HCT116 (cell line): ENCODE results near the gene OPCML. TPM values are rescaled to one million over a fixed set of nuclear protein-coding genes. Genes with fewer than 3 reads are reported as not detected.

Source experiments
- ATAC-seq: fragments of 200-7000 bp; cut with Tn5 transposase; 2 replicates; pipeline ENCODE4 v1.9.1; 2020; ENCODE audit warnings: mild to moderate bottlenecking, moderate library complexity
- BruUV-seq: library from RNA; stranded (reverse); fragments of 400-500 nt; replicated peaks from 2 replicates; lab custom pipeline; 2021; lab: Mats Ljungman, UMichigan
- CTCF ChIA-PET: fragments of 300-600 bp; sonication (Branson Sonifier 250); formaldehyde crosslinking; loops from one replicate; lab custom pipeline; 2021; ENCODE audit warnings: antibody characterized with exemption; lab: Charles Lee
- POLR2A ChIA-PET: fragments of 300-600, 350-600 bp; sonication (Branson Sonifier 250); formaldehyde crosslinking; loops from one replicate; lab custom pipeline; 2021; ENCODE audit warnings: antibody characterized with exemption; lab: Charles Lee
- RAD21 ChIA-PET, 2 experiments: fragments of 300-600 bp; sonication (Branson Sonifier 250); formaldehyde crosslinking; loops; one replicate each; lab custom pipeline; 2023; ENCODE audit warnings: low total read pairs in 2 of 2; ENCODE audit not compliant: uncharacterized antibody in 2 of 2, unreplicated experiment in 2 of 2, low non-redundant PET in 1 of 2; lab: Charles Lee
- DNase-seq: peaks from one replicate; pipeline ENCODE4 v3.0.0-alpha.2; 2010; ENCODE audit warnings: low read depth, low spot score
- H2AFZ ChIP-seq: fragments of 200-600 bp; shearing (Covaris generic), sonication (generic); 2 replicates; pipeline ENCODE4 v1.6.1; 2017; ENCODE audit warnings: low read depth, mixed run types, mixed read lengths, antibody characterized with exemption, low read length; ENCODE audit not compliant: poor library complexity, severe bottlenecking
- H3K27ac ChIP-seq: 2 replicates; pipeline ENCODE4 v1.5.1; 2012; ENCODE audit warnings: low read depth, low read length
- H3K27me3 ChIP-seq: fragments of 200-600 bp; sonication (generic); 2 replicates; pipeline ENCODE4 v1.6.1; 2016; ENCODE audit warnings: mixed run types, low read length, mixed read lengths; ENCODE audit not compliant: insufficient read depth
- H3K36me3 ChIP-seq, 2 experiments: fragments of 200-500 bp in 1 of 2; fragments of 200-600 bp in 1 of 2; sonication (Bioruptor generic) in 1 of 2; sonication (generic) in 1 of 2; 2 replicates each; pipeline versions ENCODE4 v1.5.1 to v1.6.1; 2014 to 2016; ENCODE audit warnings: low read length in 2 of 2, inconsistent platforms in 1 of 2, mixed read lengths in 1 of 2, mixed run types in 1 of 2; ENCODE audit not compliant: insufficient read depth in 2 of 2, control insufficient read depth in 1 of 2
- H3K4me1 ChIP-seq, 2 experiments: fragments of 200-600 bp in 1 of 2; sonication (generic) in 1 of 2; 2 replicates each; pipeline versions ENCODE4 v1.5.1 to v1.6.1; 2012 to 2017; ENCODE audit warnings: low read length in 2 of 2, inconsistent platforms in 1 of 2, mild to moderate bottlenecking in 1 of 2, mixed read lengths in 1 of 2, mixed run types in 1 of 2, moderate library complexity in 1 of 2; ENCODE audit not compliant: insufficient read depth in 2 of 2, control insufficient read depth in 1 of 2
- H3K4me2 ChIP-seq: fragments of 200-600 bp; sonication (generic); 2 replicates; pipeline ENCODE4 v1.6.1; 2017; ENCODE audit warnings: mixed run types, low read length, mixed read lengths
- H3K4me3 ChIP-seq, 2 experiments: fragments of 200-600 bp in 1 of 2; sonication (generic) in 1 of 2; replicated peaks in 1 of 2; 2 replicates each; pipeline ENCODE4 v1.5.1; 2011 to 2016; ENCODE audit warnings: low read length in 2 of 2, control low read depth in 1 of 2, low read depth in 1 of 2, mild to moderate bottlenecking in 1 of 2, mixed read lengths in 1 of 2, mixed run types in 1 of 2
- H3K79me2 ChIP-seq: fragments of 200-600 bp; sonication (generic); 2 replicates; pipeline ENCODE4 v1.6.1; 2017; ENCODE audit warnings: mild to moderate bottlenecking, mixed run types, low read length, moderate library complexity, mixed read lengths; ENCODE audit not compliant: insufficient read depth
- H3K9ac ChIP-seq: fragments of 200-600 bp; sonication (generic); 2 replicates; pipeline ENCODE4 v1.6.1; 2016; ENCODE audit warnings: low read length, mixed read lengths
- H3K9me2 ChIP-seq: fragments of 200-600 bp; sonication (generic), shearing (Covaris generic); 2 replicates; pipeline ENCODE4 v1.6.1; 2017; ENCODE audit warnings: mixed run types, mild to moderate bottlenecking, moderate library complexity; ENCODE audit not compliant: insufficient read depth
- H3K9me3 ChIP-seq, 2 experiments: fragments of 200-500 bp in 1 of 2; fragments of 200-600 bp in 1 of 2; sonication (Bioruptor generic) in 1 of 2; sonication (generic) in 1 of 2; 2 replicates each; pipeline ENCODE4 v1.6.1; 2014 to 2017; ENCODE audit warnings: low read length in 2 of 2, mixed read lengths in 2 of 2, inconsistent platforms in 1 of 2, low read depth in 1 of 2, mild to moderate bottlenecking in 1 of 2, mixed run types in 1 of 2, moderate library complexity in 1 of 2; ENCODE audit not compliant: control insufficient read depth in 1 of 2, insufficient read depth in 1 of 2
- H4K20me1 ChIP-seq: fragments of 200-600 bp; sonication (generic), shearing (Covaris generic); 2 replicates; pipeline ENCODE4 v1.6.1; 2017; ENCODE audit warnings: mixed run types, mild to moderate bottlenecking, moderate library complexity; ENCODE audit not compliant: insufficient read depth
- CBX3 ChIP-seq: IDR thresholded peaks from 2 replicates; pipeline ENCODE4 v1.6.1; 2012; ENCODE audit warnings: low read depth
- CEBPB ChIP-seq: IDR thresholded peaks from 2 replicates; pipeline ENCODE4 v1.6.1; 2012; ENCODE audit warnings: low read depth
- EGR1 ChIP-seq: IDR thresholded peaks from 2 replicates; pipeline ENCODE4 v1.6.1; 2012; ENCODE audit warnings: low read depth
- ELF1 ChIP-seq: IDR thresholded peaks from 2 replicates; pipeline ENCODE4 v1.6.1; 2012; ENCODE audit warnings: low read depth, borderline replicate concordance
- EZH2 ChIP-seq: fragments of 200-600 bp; sonication (generic); IDR thresholded peaks from 2 replicates; pipeline ENCODE4 v1.6.1; 2017; ENCODE audit warnings: antibody characterized with exemption, mixed run types
- FOSL1 ChIP-seq: IDR thresholded peaks from 2 replicates; pipeline ENCODE4 v1.6.1; 2012; ENCODE audit warnings: low read depth
- JUND ChIP-seq: IDR thresholded peaks from 2 replicates; pipeline ENCODE4 v1.6.1; 2012
- POLR2AphosphoS5 ChIP-seq: IDR thresholded peaks from 2 replicates; pipeline ENCODE4 v1.6.1; 2011; ENCODE audit warnings: mild to moderate bottlenecking, low read depth, low read length, moderate library complexity
- RAD21 ChIP-seq: IDR thresholded peaks from 2 replicates; pipeline ENCODE4 v1.6.1; 2012; ENCODE audit warnings: low read depth, mild to moderate bottlenecking
- SIN3A ChIP-seq: IDR thresholded peaks from 2 replicates; pipeline ENCODE4 v1.6.1; 2012; ENCODE audit warnings: low read depth
- SP1 ChIP-seq: IDR thresholded peaks from 2 replicates; pipeline ENCODE4 v1.6.1; 2012; ENCODE audit warnings: low read depth
- SRF ChIP-seq: IDR thresholded peaks from 2 replicates; pipeline ENCODE4 v1.6.1; 2012; ENCODE audit warnings: low read depth
- TCF7L2 ChIP-seq: IDR thresholded peaks from 2 replicates; pipeline ENCODE4 v1.7.0; 2011; ENCODE audit warnings: borderline replicate concordance, inconsistent platforms; ENCODE audit not compliant: insufficient read depth, insufficient read length; ENCODE audit errors: extremely low read depth
- YY1 ChIP-seq: IDR thresholded peaks from 2 replicates; pipeline ENCODE4 v1.6.1; 2011; ENCODE audit warnings: low read length, low read depth, moderate library complexity, mild to moderate bottlenecking; ENCODE audit not compliant: insufficient replicate concordance; ENCODE audit errors: extremely low read depth
- ZFX ChIP-seq: fragments of 450-650 bp; IDR thresholded peaks from 2 replicates; pipeline ENCODE4 v1.6.1; 2017
- ZNF274 ChIP-seq: fragments of 200-500 bp; sonication (Bioruptor generic); IDR thresholded peaks from 2 replicates; pipeline ENCODE4 v1.6.1; 2014; ENCODE audit warnings: mild to moderate bottlenecking, low read depth, low read length, inconsistent platforms
- intact Hi-C: fragments of 100-400 bp; cut with micrococcal nuclease; formaldehyde crosslinking; loops from 2 replicates; pipeline ENCODE4 v1.10.0; 2022
- total RNA-seq: library from RNA; stranded (reverse); gene quantifications from one replicate; pipeline ENCODE4 v1.2.1, GENCODE V29; 2021; ENCODE audit not compliant: unreplicated experiment
- TF ChIP-seq, protein P1 (sequence below): IDR thresholded peaks from 2 replicates; pipeline ENCODE4 v1.6.1; 2012
- TF ChIP-seq, protein P2 (sequence below): IDR thresholded peaks from 2 replicates; pipeline ENCODE4 v1.6.1; 2012
- TF ChIP-seq, protein P3 (sequence below): IDR thresholded peaks from 2 replicates; pipeline ENCODE4 v1.6.1; 2011; ENCODE audit warnings: mild to moderate bottlenecking, low read length, moderate library complexity; ENCODE audit not compliant: insufficient replicate concordance; ENCODE audit errors: extremely low read depth

The OPCML gene
- total RNA-seq, 1 experiment from 2014 or later, result not detected

DNA sequence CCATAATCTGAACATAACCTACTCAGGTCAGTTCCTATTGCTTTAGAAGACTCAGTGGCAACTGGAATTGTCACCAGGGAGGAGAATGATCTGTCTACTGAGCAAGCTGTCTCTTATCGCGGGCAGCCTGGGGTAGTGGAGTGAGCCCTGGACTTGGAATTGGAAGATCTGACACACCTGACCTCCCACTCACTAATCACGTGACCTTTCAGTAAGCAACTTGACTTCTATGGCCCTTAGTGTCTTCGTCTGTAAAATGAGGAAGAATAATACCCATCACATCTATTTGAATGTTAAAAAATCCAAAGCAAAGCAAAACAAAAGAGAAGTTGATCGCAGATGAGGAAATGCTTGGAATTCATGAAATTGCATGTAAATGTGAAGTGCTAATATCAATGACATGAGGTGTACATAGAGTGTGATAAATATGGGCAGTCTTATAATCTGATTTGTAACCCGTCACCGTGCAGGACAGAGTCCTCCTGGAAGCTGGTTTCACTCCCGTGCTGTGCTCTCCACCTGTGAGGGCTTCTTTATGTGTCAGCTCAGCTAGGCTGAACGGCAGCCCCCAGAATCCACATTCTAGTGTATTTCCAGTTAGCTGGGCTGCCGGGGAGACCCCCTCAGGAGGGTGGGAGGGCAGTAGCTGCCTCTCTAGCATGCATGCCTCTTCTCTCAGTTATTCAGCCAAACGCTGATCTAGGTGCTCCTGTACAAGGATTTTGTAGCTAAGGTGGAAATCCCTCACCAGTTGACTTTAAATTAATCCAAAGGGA is 482.9 kb downstream of the OPCML start:
- no peak for ATAC-seq
- no peaks in the 10 kb centered on the region for H3K79me2 ChIP-seq
- H3K9me2 ChIP-seq, result no peaks in the 10 kb centered on the region
- H3K36me3 ChIP-seq, result no peaks in the 10 kb centered on the region
- peaks cover 8 to 19% of the 10 kb centered on the region in 2 experiments; a peak in 2 of 4 replicates for H3K9me3 ChIP-seq
- POLR2A ChIA-PET, result no interaction called here
- TF ChIP-seq JUND (no peak), EGR1 (no peak), ZNF274 (no peak), POLR2AphosphoS5 (no peak), ZFX (no peak), SRF (no peak), TCF7L2 (no peak), ELF1 (no peak), EZH2 (no peak), CBX3 (no peak), SP1 (no peak), SIN3A (no peak), RAD21 (no peak), CEBPB (no peak), YY1 (no peak), FOSL1 (no peak)
- TF ChIP-seq, protein P1, sequence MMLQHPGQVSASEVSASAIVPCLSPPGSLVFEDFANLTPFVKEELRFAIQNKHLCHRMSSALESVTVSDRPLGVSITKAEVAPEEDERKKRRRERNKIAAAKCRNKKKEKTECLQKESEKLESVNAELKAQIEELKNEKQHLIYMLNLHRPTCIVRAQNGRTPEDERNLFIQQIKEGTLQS, result no peak
- TF ChIP-seq, protein P2, sequence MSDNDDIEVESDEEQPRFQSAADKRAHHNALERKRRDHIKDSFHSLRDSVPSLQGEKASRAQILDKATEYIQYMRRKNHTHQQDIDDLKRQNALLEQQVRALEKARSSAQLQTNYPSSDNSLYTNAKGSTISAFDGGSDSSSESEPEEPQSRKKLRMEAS, result no peak
- TF ChIP-seq, protein P3, sequence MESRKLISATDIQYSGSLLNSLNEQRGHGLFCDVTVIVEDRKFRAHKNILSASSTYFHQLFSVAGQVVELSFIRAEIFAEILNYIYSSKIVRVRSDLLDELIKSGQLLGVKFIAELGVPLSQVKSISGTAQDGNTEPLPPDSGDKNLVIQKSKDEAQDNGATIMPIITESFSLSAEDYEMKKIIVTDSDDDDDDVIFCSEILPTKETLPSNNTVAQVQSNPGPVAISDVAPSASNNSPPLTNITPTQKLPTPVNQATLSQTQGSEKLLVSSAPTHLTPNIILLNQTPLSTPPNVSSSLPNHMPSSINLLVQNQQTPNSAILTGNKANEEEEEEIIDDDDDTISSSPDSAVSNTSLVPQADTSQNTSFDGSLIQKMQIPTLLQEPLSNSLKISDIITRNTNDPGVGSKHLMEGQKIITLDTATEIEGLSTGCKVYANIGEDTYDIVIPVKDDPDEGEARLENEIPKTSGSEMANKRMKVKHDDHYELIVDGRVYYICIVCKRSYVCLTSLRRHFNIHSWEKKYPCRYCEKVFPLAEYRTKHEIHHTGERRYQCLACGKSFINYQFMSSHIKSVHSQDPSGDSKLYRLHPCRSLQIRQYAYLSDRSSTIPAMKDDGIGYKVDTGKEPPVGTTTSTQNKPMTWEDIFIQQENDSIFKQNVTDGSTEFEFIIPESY, result no peak
- TF ChIP-seq, all 23 proteins: peak for 0
- no TSS peak for BruUV-seq
- ChIA-PET RAD21 (no interaction called here), CTCF (no interaction called here)
- no peaks in the 10 kb centered on the region for H4K20me1 ChIP-seq
- H3K4me2 ChIP-seq, result no peak overlapping the region
- no peak overlapping the region for H3K27ac ChIP-seq
- H3K9ac ChIP-seq, result no peak overlapping the region
- no peak for DNase-seq
- intact Hi-C loops, result no loop called here
- no peaks in the 10 kb centered on the region for H3K27me3 ChIP-seq
- H2AFZ ChIP-seq, result no peak overlapping the region
- no peaks in the 10 kb centered on the region for H3K4me1 ChIP-seq
- no peak overlapping the region for H3K4me3 ChIP-seq
